ENCODE data around the gene LAMB4.

LAMB4 gene

DNA sequence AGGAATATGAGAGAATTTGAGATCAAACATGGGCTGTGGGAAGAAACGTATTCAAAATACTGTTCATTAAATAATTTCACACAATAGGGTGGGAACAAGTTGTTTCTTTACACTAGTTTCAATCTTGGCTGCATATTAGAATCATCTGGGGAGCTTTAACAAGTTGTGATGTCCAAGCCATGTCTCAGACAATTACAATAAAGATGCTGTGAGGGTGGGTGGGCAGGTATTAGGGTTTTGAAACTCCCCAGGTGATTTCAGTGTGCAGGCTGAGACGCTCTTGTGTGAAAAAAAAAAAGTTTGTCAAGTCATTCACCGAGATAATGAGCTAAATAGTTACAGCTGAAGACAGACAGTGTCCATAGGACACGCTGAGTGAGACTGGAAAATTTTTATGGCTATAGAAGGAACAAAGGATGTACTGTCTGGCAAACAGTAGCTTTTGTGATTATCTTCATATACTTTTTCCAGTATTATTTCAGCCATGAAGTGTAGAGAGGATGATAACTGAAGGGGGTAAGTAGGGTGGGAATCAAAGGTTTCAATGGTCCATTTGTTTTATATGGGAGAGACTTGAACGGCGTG is 12.6 kb upstream of the LAMB4 start:
- no peak for DNase-seq

DNA sequence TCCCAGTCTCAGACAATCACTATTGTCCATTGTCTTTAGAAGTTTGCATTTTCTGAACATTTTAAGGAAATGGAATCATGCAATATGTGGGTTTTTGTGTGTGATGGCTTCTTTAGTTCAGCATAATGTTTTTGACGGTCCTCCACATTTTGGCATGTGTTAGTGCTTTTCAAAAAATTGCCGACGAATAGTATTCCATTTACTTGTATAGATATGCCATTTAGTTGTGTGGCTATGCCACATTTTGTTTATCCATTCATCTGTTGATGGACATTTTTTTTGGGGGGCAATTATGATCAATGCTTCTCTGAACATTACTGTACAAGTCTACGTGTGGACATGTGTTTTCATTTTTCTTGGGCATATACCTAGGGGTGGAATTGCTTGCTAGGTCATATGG is 12.0 kb upstream of the LAMB4 start:
- no peak for DNase-seq

- no peak for DNase-seq
Measured at GRCh38 chr7:108140671-108141070, 10.5 kb upstream of the LAMB4 start.

DNA sequence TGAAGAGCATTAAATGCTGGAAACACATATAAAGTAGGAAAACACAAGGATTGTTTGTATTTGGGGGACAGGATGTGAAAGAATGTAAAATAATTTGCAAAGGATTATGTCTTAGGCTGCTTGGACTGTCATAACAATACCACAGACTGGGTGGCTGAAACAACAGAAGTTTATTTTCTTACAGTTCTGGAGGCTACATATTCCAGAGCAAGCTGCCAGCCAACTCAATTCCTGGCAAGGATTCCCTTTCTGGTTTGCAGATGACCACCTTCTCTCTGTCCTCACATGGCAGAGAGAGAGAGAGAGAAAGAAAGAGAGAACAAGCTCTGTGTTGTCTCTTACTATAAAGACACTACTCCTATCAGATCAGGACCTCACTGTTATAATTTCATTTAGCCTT is 8.8 kb upstream of the LAMB4 start:
- no peak for DNase-seq

- no peak for DNase-seq
Measured at GRCh38 chr7:108137993-108138392, 7.8 kb upstream of the LAMB4 start.

GRCh38 chr7:108137040-108137439 is 6.9 kb upstream of the LAMB4 start:
- DNase-seq = no peak

- DNase-seq = no peak
Measured at GRCh38 chr7:108136191-108136688, 6.1 kb upstream of the LAMB4 start.

- DNase-seq = no peak
Measured at GRCh38 chr7:108135446-108136190, 5.5 kb upstream of the LAMB4 start.

- DNase-seq = no peak
Measured at GRCh38 chr7:108134486-108134885, 4.3 kb upstream of the LAMB4 start.

DNA sequence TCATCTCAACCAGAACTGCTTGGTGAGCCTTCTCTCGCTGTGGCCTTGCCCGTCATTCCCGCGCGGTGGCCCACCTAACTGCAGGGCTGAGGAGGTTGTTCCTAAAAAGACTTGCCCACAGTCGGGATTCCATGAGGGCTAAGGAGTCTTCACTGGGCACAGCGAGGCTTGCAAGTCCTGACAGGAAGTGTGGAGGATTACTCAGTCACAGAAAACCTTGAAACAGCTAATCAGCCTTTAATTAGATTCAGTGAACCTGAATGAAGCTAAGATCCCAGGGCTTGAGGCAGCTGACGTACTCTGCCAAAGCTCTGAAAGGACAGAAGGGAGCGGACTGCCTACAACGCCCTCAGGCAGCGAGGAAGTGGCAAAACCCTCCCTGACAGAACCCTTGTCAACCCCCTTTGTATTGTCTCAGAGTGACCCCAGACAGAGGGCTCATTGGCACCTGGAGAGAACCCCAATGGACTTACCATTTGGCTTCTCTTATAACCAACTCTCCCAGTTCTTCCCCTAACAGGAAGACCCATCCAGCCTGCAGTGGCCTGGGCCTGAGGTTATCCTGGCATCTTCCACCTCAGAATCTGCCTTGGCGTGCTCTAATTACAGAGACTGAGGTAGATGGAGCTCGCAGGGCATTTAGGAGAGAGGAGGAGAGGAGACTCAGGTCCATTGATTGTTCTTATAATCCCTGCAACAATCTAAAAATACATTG is 2.5 kb upstream of the LAMB4 start:
- no peak for DNase-seq

- no peak for DNase-seq
Measured at GRCh38 chr7:108129018-108129965, 869 bp downstream of the LAMB4 start.

GRCh38 chr7:108128514-108128913 is 1.6 kb downstream of the LAMB4 start:
- DNase-seq = no peak

GRCh38 chr7:108127461-108127860 is 2.7 kb downstream of the LAMB4 start:
- DNase-seq = no peak

- no peak for DNase-seq
Measured at GRCh38 chr7:108124820-108125219, 5.3 kb downstream of the LAMB4 start.

GRCh38 chr7:108122181-108122580 is 8.0 kb downstream of the LAMB4 start:
- no peak for DNase-seq

DNA sequence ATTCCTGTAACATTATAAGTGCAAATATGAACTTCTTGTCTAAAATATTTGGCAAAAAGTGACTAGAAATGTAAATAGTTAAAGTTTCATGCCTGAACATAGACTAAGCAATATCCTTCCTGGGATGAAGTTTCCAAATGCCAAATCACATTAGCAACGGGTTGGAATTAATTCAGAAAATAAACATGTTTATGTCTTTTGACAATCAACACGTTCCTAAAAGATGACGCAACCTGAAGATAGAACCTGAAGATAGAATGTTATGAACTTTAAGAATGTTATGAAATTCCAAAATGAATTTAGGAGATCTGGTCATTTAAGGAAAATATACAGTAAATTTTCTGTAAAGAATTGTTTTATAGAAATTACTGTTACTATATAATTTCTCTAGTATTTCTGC is 9.2 kb downstream of the LAMB4 start:
- no peak for DNase-seq

DNA sequence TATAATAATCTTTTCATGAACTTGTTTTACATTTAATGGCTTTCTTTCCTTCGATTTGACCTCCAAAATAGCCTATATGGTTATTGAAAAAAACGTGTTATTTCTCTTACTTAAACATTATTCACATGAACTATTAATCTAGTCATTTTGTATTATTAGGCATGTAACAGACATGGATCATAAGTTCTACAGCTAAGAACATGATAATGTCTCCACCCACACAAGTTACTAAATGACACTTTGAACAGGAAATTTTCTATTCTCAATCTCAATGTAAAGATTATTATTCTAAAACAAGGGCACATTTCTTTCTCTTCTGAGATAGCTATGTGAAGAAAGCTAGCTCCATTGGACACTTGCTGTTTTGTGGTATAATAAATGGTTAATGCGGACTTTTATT is 10.0 kb downstream of the LAMB4 start:
- DNase-seq = no peak

DNA sequence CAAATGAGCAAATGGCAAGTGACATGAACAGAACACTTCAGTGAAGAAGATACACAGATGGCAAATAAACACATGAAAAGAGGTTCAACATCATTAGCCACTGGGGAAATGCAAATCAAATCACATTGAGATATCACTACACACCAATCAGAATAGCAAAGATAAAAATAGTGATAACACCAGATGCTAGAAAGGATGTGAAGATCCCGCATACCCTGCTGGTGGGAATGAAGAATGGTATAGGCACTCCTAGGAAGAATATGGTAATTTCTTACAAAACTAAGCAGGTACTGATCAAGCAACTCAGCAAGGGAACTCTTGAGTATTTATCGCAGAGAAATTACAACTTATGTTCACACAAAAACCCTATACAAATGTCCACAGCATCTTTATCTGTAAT is 11.2 kb downstream of the LAMB4 start:
- DNase-seq = no peak

GRCh38 chr7:108114117-108114841 is 15.9 kb downstream of the LAMB4 start:
- DNase-seq = no peak

DNA sequence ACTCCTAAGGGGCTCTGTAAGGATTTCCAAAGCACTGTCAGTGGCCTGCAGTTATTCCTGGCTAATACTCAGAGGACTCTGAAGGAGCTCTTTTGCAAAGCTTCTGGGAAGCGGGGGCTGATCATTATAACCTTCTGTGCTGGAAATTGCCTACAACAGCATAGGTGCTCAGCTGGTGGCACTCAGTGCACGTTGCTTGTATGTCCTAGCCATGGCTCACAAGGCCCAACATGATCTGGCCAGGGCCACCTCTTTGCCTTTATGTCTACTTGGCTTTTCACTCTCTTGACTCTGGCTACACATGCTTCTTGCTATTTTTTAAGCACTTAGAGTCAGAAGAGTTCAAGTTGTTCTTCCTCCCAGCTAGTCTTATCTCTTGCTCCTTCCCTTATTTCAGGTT is 17.5 kb downstream of the LAMB4 start:
- no peak for DNase-seq

DNA sequence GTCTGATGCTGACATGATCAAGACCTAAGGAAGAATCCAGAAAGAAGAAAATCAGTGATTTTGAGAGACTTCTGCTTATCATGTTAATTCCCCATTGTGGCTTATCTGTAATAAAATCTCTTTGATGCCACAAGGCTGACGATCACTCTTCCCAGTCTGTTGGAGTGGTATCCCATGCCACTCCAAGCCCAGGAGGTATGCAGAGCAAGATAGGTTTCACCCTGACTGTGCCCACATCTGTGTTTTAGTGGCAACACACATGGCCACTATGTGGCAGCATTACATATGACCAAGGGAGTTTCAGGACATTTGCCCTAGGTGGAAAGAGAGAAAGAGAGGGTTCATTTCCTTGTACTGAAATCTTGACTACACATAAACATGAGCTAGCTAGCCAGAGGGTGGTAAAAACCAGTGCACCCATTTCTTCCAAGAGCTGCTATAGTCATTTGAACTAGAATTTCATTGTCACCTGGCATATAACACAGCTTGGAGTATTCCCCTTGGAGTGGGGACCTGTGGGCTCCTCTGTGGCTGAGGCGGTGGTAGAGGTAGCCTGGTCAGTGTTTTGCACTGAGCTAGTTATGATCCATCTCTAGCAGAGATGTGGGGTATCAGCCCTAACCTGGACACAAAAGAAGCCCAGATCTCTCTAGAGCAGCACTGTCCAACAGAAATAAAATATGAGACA is 20.8 kb downstream of the LAMB4 start:
- DNase-seq = no peak

DNA sequence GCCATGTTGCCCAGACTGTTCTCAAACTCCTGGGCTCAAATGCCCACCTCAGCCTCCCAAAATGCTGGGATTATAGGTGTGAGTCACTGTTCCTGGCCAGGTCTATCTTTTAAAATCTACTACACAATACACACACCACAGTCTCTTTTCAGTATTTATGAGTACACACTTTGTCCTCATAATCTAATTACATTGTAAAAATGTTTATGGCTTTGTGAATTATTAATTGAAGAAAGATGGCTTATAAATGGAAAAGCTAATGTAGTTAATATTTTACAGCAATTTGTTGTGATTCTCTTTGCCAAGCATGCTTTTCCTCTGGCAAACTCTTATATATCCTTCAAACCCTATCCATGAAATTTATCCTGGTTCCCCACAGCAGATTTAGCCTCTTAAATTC is 22.0 kb downstream of the LAMB4 start:
- DNase-seq = no peak
